ENCODE results near the gene ZNF608.

ZNF608 gene

GRCh38 chr5:124745928-124746915, at the start of gene ZNF608:
ZNF608 (minus strand) TSS chr5:124746639; CDS start chr5:124744989, 1,650 bp downstream.
- DNase-seq (ENCODE audit: low spot score), result no peak

- DNase-seq (ENCODE audit: low spot score), result no peak
Measured at GRCh38 chr5:124795829-124796228, 49.4 kb upstream of the ZNF608 start.

- no peak for DNase-seq (ENCODE audit: low spot score)
Measured at GRCh38 chr5:124790895-124791732, 44.7 kb upstream of the ZNF608 start.

- DNase-seq (ENCODE audit: low spot score), result no peak
Measured at GRCh38 chr5:124790301-124790894, 44.0 kb upstream of the ZNF608 start.

- no peak for DNase-seq (ENCODE audit: low spot score)
Measured at GRCh38 chr5:124789104-124789605, 42.7 kb upstream of the ZNF608 start.

- DNase-seq (ENCODE audit: low spot score), result no peak
Measured at GRCh38 chr5:124783794-124784193, 37.4 kb upstream of the ZNF608 start.

- no peak for DNase-seq (ENCODE audit: low spot score)
Measured at GRCh38 chr5:124783285-124783684, 36.8 kb upstream of the ZNF608 start.

GRCh38 chr5:124782262-124782661, 35.8 kb upstream of the ZNF608 start:
- DNase-seq (ENCODE audit: low spot score), result no peak

- no peak for DNase-seq (ENCODE audit: low spot score)
Measured at GRCh38 chr5:124780011-124780410, 33.6 kb upstream of the ZNF608 start.

- DNase-seq (ENCODE audit: low spot score), result no peak
Measured at GRCh38 chr5:124773315-124774311, 27.2 kb upstream of the ZNF608 start.

GRCh38 chr5:124772457-124773200, 26.2 kb upstream of the ZNF608 start:
- no peak for DNase-seq (ENCODE audit: low spot score)

GRCh38 chr5:124771761-124772160, 25.3 kb upstream of the ZNF608 start:
- DNase-seq (ENCODE audit: low spot score), result no peak

GRCh38 chr5:124764992-124765611, 18.7 kb upstream of the ZNF608 start:
- DNase-seq (ENCODE audit: low spot score), result no peak

- DNase-seq (ENCODE audit: low spot score), result no peak
Measured at GRCh38 chr5:124764585-124764984, 18.1 kb upstream of the ZNF608 start.

GRCh38 chr5:124761010-124761409, 14.6 kb upstream of the ZNF608 start:
- no peak for DNase-seq (ENCODE audit: low spot score)

GRCh38 chr5:124760608-124761007, 14.2 kb upstream of the ZNF608 start:
- no peak for DNase-seq (ENCODE audit: low spot score)

GRCh38 chr5:124755565-124755964, 9.1 kb upstream of the ZNF608 start:
- DNase-seq (ENCODE audit: low spot score), result no peak

- DNase-seq (ENCODE audit: low spot score), result no peak
Measured at GRCh38 chr5:124755041-124755440, 8.6 kb upstream of the ZNF608 start.

GRCh38 chr5:124754206-124754927, 7.9 kb upstream of the ZNF608 start:
- no peak for DNase-seq (ENCODE audit: low spot score)
